GM21515 (cell line): ENCODE data around the gene CISD1.

ENCODE experiments used
- ATAC-seq: cut with Tn5 transposase; IDR thresholded peaks from one replicate; pipeline ENCODE4 v1.9.1; 2021; ENCODE audit not compliant: unreplicated experiment

CISD1 gene

DNA sequence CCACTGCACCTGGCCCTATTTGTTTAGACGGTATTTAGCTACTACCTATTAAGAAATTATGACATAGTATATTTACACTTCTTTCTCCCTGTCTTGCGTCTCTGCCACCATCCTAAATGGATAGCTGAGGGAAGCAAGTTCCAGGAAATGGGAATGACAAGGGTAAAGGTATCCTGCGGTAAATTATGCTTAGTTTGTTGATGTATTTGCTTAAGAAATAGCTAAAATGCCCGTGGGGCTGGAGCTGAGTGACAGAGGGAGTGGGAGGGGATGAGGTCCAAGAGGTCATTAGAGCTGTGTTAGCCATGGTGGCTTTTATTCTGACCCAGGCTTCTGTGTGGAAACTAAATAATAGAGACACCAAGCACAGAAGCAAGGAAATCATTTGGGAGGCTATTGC, 36.9 kb downstream of the CISD1 start:
- no peak for ATAC-seq

DNA sequence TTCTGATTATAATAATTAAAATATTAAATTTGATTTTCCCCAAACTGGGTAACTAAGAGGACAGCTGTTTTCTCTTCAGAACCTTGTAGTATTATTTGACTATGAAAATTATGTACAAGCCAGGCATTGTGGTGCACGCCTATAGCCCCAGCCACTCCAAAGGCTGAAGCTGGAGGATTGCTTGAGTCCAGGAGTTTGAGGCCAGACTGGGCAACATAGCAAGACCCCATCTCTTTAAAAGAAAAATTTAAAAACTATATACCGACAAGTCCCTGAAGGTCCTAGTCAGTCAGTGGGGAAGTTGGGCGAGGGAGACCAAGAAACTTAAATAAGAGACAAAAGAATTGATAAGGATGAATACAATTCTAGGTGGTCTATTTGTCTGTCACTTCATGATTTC, 38.7 kb downstream of the CISD1 start:
- no peak for ATAC-seq

DNA sequence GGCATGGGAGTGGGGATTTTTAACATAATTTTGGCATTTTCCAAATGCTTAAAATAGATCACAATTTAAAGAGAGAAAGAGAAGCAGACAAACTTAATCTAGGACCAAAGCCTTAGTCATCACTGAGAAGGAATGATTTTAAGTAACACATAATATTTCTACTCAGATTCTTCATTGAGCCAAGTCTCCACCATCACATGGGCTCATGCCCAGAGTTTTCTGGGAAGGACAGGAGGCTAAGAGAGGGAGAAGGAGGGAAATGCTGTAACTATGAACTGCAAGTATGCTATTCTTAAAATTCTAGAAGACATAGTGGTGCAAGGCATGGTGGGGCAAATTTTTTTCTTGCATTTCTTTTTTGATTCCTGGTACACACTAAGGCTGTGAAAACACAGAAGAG, 42.1 kb downstream of the CISD1 start:
- no peak for ATAC-seq

DNA sequence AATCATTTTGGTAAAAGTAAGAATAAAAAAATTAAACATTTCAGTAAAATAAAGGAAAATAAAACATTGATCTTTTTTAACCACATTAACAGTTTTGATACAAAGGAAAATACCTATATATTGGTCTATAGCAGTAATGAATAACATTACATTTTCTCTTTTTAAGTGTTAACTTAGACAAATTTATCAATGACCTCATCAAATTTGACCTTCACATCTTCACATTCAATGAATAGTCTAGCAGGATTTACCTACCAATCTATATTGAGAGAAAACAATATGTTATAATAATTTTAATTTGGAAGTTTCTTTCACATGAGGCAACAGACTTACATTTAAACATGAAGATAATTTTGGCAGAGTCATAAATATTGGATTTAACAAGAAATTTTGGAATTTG, 47.9 kb downstream of the CISD1 start:
- ATAC-seq: no peak

DNA sequence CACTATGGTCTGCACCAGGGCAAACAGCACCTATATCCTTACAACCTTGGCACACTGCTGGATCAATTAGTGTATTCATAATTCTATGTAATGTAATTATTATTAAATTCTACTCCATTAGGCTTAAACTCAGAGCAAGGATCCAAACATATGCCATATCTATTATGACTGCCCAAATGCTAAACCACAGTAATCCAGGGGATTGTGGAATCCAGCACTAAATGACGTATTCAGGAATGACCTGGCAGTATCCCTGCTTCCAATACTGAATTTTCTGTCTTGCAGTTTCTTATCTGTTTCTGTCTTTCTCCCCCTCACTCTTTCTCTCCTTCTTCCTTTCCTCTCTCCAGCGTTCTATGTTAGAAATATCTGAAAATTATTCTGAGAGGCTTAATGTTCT, 49.4 kb downstream of the CISD1 start:
- no peak for ATAC-seq

DNA sequence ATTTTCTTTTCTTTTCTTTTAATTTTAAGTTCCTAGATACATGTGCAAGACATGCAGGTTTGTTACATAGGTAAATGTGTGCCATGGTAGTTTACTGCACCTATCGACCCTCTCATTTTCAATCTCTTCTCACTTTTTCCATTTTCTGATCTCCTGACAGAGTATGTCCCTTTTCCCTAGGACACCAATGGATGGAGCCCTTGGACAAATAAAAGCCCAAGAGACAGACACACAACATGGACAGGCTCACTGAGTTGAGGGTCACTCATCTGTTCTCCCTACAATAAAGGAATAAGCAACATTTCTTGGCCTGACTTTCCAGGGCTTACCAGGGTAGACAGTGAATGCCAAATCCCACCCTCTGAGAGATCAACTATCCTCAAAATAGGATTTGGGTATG, 50.6 kb downstream of the CISD1 start:
- no peak for ATAC-seq

DNA sequence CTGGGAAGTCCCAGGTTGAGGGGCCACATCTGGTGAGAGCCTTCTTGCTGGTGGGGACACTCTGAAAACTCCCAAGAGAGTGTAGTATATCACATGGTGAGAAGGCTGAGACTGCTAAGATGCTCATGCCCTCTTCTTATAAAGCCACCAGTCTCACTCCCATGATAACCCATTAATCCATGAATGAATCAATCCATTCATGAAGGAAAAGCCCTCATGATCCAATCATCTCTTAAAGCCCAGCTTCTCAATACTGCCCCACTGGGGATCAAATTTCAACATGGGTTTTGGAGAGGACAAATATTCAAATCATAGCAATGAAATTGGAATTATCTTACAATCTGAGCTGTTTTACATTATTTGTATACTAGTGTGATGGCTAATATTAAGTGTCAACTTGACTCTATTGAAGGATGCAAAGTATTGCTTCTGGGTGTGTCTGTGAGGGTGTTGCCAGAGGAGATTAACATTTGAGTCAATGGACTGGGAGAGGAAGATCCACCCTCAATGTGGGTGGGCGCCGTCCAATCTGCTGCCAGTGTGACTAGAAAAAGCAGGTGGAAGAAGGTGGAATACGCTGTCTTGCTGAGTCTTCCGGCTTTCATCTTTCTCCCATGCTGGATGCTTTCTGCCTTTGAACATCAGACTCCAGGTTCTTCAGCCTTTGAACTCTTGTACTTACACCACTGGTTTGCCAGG, 51.5 kb downstream of the CISD1 start:
- ATAC-seq: no peak

DNA sequence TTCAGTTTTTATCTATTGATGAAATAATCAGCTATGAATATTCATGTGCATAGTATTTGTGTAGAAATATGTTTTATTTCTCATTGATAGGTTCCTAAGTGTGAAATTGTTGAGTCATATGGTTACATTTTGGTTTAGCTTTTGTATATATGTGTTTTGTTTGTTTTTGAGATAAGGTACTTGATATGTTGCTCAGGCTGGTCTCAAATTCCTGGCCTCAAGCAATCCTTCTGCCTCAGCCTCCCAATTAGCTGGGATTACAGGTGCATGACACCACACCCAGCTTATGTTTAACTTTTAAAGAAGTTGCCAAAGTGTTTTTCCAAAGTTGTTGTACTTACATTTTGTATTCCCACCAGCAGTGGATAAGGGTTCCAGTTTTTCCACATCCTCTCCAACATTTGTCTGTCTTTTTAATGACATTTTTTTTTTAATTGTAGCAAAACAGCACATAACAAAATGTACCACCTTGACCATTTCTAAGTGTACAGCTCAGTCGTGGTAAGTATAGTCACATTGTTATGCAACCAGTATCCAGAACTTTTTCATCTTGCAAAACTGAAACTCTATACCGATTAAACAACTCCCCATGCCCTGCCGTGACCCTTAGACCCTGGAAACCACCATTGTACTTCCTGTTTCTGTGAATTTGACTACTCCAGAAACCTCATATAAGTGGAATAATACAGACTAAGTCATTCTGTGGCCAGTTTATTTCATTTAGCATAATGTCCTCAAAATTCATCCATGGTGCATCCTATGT, 53.3 kb downstream of the CISD1 start:
- peak; percentile 71 for ATAC-seq

DNA sequence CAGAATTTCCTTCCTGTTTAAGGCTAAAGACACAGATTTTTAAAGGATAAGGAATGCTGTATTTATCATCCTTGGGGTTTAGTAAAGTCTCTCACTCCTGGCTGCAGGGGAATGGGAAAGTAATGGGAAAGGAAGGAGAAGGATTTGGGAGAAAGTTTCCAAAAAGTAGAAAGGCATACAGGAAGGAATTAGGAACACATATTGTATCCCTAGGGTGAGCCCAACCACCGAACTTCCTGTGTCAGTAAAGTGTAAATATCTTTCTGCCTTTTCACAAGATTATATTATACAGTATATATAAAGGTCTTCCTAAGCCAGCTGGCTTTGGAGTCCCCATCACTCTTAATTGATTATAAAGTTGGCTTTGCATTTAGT, 53.9 kb downstream of the CISD1 start:
- no peak for ATAC-seq

DNA sequence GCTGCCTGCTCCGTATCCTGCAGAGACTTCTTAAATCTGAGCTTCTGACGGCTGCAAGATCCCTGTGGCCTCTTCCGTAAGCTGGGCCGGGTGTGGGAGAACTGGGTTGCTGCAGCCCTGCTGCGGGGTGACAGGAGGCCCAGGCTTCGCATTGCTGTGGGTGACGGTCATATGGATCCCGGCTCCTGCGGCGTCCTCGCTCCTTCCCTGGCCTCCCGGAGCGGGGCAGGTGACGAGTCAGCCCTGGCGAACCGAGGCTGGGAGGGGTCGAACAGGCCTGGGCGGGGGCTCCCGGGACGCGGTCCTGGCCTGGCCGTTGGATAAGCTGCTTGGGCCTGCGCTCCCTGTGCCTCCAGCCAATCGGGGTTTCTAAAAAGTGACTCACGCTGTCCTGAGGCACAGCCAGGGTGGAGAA, 58.0 kb downstream of the CISD1 start:
- ATAC-seq: no peak

DNA sequence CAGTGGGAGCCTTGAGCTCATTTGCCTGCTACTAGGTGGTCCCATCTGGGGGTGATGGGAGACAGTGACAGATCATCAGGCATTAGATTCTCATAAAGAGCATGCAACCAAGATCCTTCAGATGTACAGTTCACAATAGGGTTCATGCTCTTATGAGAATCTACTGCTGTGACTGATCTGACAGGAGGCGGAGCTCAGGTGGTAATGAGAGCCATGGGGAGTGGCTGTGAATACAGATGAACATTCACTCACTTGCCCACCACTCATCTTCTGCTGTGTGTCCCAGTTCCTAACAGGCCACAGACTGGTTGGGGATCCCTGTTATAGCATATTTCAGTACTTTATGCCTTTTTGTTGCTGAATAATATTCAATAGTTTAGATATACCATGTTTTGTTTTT, 59.3 kb downstream of the CISD1 start:
- no peak for ATAC-seq

DNA sequence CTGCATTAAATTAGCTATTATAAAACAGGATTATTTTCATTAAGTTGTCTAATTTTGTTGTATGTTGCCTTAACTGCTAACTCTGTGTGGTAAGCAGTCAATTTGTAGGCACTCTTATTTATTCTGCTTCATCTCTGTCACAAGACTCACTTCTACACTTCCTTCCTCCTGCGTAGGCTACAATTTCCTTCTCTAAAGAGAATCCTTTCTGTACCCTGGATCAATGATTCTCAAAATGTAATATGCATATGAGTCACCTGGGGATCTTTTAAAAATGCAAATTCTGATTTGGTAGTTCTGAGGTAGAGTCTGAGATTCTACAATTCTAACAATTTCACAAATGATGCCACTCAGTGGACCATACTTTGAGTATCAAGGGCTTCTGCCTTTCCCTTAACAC, 61.5 kb downstream of the CISD1 start:
- ATAC-seq: no peak

DNA sequence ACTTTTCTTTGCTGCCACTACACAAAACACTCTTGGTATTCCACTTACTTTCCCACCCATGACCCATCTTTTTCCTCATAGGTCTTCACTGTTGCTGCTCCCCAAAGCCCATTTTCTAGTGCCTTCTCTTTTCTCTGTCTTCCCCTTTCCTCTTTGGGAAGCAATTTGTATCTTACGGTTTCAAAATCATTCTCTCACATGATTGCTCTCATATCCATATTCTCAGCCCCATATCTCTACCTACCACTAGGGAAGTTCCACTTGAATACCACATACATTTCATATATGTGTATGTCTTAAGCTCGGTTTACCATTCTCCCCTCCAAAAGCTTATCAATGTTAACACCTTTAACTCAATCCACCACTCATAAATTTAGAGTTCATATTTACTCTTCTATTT, 62.7 kb downstream of the CISD1 start:
- ATAC-seq: no peak

DNA sequence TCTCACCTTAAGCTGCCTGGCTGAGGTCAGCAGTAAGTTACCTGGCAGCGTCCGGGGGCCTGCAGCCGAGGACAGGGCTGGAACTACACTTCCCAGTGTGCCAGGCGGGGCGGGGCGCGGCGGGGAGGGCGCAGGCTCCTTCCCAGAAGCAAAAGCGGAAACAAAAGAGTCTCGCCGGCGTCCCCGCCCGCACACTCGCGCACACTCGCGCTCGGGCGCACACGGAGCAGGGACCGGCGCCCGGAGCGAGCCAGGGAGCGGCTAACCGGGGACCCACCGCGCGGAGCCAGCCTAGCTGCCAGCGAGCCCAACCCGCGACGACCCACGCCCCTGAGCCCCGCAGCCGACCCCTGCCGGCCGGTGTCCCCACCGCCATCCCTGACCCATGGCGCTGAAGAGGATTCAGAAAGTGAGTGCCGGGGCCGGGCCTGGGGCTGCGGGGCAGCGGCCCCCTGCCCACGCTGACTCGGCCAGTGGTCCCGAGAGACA, 65.9 kb downstream of the CISD1 start, which contains the start of gene UBE2D1:
Gene UBE2D1 (plus strand): TSS at position 190 of the 489 bp plus-strand sequence. CDS start 196 bp downstream, at position 386.
- peak; percentile 98 for ATAC-seq

DNA sequence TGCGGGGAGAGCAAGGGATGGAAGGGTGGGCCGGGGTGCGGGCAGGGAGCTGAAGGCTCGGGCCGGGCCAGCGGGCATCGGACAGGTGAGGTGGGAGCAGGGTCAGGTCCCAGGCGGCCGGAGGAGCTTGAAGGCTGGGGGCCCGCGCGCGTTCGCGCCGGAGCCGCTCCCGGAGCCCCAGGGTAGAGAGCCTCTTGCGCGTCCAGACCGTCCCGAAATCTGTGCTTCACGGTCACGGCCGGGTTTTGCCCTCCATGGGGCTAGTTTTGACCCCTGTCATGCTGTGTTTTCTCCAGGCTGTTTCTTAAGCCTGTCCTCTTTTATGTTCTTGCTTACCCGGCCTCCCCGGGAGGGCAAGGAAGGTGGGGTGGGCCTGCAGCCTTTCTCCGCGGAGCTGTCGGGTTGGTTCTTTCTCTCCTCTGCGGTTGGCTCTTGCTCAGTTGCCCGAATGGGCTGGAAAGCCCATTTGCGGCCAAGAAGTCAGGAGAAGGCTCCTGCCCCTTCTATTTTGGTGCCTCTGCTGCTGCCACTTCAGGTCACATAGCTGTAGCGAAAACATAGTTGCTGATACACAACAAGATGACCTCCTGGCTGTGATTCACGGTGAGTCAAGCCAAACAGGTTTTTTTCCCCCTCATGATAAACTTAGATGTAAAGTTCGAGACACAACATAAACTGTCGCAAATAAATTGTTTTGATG, 66.5 kb downstream of the CISD1 start:
- peak; percentile 46 for ATAC-seq

DNA sequence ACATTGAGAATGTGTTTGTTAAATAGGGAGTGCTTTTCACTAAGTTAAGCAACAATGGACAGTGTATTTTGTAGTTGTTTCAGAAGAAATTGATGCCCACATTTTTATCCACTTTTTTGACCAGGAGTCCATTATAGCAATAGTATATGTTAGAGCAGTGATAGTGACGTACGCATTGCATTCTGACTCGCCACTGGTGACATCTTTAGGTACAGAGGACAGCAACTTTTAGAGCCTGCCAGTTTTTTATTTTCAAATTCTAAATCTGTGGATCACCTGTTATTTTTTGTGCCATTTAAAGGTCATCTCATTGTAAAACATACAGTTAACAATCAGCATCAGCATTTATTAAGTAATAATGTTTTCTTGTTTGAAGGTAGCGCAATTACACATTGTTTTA, 67.3 kb downstream of the CISD1 start:
- no peak for ATAC-seq
